GM06990 (cell line): ENCODE measurements around the gene TUT1.
"Not testable (repeated sequence)": the region's sequence is repeated elsewhere in the genome, so short reads cannot be mapped to it uniquely, and the experiment has no call there.

Experiments
- DNase-seq: peaks from one replicate; pipeline ENCODE4 v3.0.0-alpha.2; 2011; ENCODE audit not compliant: insufficient read length; ENCODE audit errors: extremely low read depth
- H3K27me3 ChIP-seq: replicated peaks from 2 replicates; pipeline ENCODE4 v1.6.0; 2011; ENCODE audit warnings: low read length; ENCODE audit not compliant: control insufficient read depth, insufficient read depth
- H3K36me3 ChIP-seq: 2 replicates; pipeline ENCODE4 v1.5.1; 2011; ENCODE audit warnings: low read length; ENCODE audit not compliant: control insufficient read depth, insufficient read depth
- H3K4me3 ChIP-seq: replicated peaks from 2 replicates; pipeline ENCODE4 v1.5.1; 2011; ENCODE audit warnings: low read depth, mild to moderate bottlenecking, control low read depth, low read length
- TF ChIP-seq, protein P1 (sequence below): IDR thresholded peaks from 2 replicates; pipeline ENCODE4 v1.5.1; 2011; ENCODE audit warnings: low read length, control low read depth, mild to moderate bottlenecking, inconsistent platforms; ENCODE audit not compliant: insufficient read depth, poor library complexity, severe bottlenecking

The TUT1 gene

DNA sequence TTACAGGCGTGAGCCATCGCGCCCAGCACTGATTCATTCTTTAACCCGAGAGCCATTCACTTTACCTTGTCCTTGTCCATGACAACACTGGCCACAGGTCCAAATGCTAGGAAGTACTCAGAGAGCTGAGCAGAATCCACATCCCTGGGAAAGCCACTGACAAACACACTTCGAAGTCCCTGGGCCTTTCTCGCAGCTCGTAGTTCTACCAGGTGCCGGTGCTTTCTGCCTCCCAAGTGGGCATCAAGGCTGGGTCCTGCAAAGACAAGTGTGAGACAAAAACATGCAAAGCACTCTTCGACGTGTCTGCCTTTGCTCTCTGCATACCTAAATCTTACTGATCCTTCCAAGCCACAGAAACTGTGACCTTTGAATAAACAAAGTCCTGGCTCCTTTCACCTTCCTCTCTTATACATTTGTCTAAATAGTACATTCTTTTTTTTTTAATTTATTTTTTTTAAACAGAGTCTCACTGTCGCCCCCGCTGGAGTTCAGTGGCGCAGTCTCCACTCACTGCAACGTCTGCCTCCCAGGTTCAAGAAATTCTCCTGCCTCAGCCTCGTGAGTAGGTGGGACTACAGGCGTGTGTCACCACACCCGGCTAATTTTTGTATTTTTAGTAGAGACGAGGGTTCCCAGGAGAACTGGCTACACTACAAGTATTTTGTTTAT lies 2.2 kb downstream of the TUT1 start:
- no peak for DNase-seq
- H3K36me3 ChIP-seq, result peaks cover 19% of the 10 kb centered on the region
- TF ChIP-seq, protein P1, sequence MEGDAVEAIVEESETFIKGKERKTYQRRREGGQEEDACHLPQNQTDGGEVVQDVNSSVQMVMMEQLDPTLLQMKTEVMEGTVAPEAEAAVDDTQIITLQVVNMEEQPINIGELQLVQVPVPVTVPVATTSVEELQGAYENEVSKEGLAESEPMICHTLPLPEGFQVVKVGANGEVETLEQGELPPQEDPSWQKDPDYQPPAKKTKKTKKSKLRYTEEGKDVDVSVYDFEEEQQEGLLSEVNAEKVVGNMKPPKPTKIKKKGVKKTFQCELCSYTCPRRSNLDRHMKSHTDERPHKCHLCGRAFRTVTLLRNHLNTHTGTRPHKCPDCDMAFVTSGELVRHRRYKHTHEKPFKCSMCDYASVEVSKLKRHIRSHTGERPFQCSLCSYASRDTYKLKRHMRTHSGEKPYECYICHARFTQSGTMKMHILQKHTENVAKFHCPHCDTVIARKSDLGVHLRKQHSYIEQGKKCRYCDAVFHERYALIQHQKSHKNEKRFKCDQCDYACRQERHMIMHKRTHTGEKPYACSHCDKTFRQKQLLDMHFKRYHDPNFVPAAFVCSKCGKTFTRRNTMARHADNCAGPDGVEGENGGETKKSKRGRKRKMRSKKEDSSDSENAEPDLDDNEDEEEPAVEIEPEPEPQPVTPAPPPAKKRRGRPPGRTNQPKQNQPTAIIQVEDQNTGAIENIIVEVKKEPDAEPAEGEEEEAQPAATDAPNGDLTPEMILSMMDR, result peak; percentile 36

DNA sequence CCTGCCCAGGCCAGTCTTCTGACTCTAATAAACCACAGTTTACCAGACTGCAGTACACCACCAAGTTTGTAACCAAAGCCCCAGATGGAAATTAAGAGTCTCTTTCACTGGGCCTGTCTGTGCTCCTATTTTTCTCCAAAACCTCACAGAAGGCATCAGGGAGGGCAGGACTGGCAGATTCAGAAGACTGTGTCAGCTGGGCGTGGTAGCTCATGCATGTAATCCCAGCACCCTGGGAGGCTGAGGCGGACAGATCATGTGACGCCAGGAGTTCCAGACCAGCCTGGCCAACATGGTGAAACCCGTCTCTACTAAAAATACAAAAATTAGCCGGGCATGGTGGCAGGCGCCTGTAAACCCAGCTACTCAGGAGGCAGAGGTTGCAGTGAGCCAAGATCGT lies 6.0 kb downstream of the TUT1 start:
- not testable (repeated sequence) for DNase-seq, H3K27me3 ChIP-seq, H3K4me3 ChIP-seq
- peaks cover 19% of the 10 kb centered on the region for H3K36me3 ChIP-seq

More for the DNA sequence above, 2.2 kb downstream of the TUT1 start:
- H3K4me3 ChIP-seq, result no peak overlapping the region
- no peaks in the 10 kb centered on the region for H3K27me3 ChIP-seq

DNA sequence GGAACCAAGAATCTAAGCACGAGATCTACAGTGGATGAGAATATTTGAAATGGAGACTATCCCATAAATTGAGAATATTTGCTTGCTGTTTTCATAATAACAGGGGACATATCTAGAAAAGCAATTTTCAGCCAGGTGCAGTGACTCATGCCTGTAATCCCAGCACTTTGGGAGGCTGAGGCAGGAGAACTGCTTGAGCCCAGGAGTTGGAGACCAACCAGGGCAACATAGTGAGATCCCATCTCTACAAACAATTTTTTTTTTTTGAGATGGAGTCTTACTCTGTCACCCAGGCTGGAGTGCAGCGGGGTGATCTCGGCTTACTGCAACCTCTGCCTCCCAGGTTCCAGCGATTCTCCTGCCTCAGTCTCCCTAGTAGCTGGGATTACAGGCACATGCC lies 9.6 kb downstream of the TUT1 start:
- DNase-seq, H3K27me3 ChIP-seq, H3K4me3 ChIP-seq: not testable (repeated sequence)
- peaks cover 22% of the 10 kb centered on the region for H3K36me3 ChIP-seq

DNA sequence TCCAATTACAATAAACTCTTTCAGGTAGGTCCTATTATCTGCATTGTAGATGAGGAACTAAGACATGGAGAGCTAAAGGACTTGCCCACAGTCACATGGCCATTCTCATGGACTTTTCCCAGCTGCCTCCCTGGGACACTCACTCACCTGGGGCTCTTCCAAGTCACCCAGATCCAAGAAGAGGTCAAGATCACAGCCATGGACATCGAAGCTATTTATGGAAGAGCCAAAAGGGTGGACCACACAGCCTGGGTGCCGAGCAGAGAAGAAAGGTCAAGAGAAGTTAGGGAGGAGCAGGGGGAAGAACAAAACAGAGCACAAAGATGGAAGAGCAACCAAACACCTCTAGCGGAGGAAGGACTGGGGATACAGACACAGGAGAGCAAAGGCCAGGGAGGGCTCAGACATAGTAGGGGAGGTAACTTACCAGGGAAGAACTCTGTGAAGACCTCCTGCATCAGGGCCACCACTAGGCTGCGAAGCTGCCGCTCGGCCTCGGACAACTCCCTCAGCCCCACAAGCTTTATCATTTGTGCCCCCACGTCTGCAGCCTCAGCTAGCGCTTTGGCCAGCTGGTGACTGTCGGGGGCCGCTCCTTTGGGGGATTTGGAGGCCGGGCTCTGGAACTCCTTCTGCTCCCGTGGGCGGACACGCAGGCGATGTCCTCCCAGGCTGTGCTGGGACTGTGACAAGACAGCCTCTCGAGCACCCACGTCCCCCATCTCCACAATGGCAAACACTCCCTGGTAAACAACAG lies 10.2 kb downstream of the TUT1 start:
- DNase-seq, result no peak
- TF ChIP-seq, protein P1, result no peak
- no peaks in the 10 kb centered on the region for H3K27me3 ChIP-seq
- H3K36me3 ChIP-seq, result peaks cover 22% of the 10 kb centered on the region
- no peak overlapping the region for H3K4me3 ChIP-seq

DNA sequence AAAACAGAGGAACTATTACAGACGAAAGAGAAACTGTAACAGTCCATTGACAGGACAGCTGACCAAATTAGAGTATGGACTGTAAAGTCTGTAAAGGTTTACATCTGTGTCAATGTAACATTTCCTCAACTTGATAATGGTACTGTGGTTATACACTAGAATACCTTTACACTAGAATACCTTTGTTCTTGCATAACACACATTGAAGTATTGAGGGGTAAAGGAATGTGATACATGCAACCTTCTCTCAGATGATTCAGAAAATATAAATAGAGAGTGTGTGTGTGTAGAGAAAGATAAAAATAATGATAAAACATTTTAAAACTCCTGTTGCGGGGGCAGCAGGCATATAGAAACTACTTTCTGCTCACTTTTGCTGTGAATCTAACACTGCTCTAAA lies 12.1 kb downstream of the TUT1 start:
- no peak for DNase-seq
- H3K36me3 ChIP-seq, result peaks cover 19% of the 10 kb centered on the region
- TF ChIP-seq, protein P1, result no peak
- no peak overlapping the region for H3K4me3 ChIP-seq
- H3K27me3 ChIP-seq, result no peaks in the 10 kb centered on the region

DNA sequence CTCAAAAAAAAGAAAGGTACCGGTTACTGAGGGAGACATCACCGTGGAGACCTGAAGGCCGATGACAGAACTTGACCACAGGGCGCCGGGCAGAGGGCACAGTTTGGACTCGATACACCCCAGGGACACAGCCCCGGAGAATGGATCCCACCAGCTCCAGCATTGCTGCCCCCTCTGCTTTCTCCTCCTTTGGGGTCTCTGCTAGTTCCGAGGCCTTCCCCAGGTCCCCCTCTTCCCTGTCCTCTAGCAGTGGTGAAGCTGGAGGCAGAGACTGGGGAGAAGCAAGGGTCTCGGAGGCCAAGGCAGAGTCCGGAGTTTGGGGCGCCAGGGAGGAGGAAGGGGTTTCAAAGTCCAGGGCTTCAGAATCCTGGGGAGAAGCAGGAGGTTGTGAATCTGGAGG lies 12.8 kb downstream of the TUT1 start:
- no peak overlapping the region for H3K4me3 ChIP-seq
- no peaks in the 10 kb centered on the region for H3K27me3 ChIP-seq
- H3K36me3 ChIP-seq, result peaks cover 17% of the 10 kb centered on the region
- TF ChIP-seq, protein P1, result no peak
- no peak for DNase-seq
